ENCODE results near the gene PIK3R5.
"Not testable (repeated sequence)": the region's sequence is repeated elsewhere in the genome, so short reads cannot be mapped to it uniquely, and the experiment has no call there.

The PIK3R5 gene

DNA sequence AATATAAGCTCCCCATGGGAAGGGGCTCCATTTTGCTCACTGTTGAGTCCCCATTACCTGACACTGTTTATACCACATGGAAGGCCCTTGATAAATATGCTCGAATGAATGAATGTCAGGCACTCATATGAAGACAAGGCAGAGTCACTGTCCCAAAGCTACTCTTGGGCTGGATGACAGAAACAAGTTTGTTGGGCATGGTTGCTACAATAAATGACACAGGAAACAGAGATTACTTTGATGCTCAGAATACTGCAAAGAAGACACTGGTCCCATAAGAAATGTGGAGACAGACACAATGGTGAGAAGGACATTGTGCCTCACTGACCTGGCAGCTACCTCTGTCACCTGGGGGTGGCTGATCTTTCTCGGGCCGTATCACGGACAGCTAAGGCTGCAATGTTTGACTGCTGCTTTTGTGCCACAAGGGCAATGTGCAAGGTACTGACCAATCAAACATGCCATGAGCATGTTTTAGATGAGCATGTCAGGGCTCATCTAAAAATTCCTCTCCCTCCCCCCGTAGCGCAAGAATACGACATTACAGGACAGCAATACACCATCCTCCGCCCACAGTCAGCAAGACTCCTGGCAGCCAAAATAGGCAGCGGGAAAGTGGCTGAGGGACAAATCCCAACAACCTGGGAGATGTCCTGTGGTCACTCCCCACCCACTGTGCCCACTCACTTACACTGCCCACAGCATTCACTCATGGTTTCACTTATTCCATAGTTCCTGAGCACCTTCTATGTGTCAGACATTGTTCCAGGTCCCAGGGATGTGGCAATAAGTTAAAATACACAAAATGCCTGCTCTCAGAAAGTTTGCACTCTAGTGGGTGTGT, 103.1 kb downstream of the PIK3R5 start:
- no peak for DNase-seq (ENCODE audit: low read depth in 2 of 2, low spot score in 1 of 2)

GRCh38 chr17:8861495-8862181, 103.9 kb downstream of the PIK3R5 start:
- no peak for DNase-seq (ENCODE audit: low read depth in 2 of 2, low spot score in 1 of 2)

DNA sequence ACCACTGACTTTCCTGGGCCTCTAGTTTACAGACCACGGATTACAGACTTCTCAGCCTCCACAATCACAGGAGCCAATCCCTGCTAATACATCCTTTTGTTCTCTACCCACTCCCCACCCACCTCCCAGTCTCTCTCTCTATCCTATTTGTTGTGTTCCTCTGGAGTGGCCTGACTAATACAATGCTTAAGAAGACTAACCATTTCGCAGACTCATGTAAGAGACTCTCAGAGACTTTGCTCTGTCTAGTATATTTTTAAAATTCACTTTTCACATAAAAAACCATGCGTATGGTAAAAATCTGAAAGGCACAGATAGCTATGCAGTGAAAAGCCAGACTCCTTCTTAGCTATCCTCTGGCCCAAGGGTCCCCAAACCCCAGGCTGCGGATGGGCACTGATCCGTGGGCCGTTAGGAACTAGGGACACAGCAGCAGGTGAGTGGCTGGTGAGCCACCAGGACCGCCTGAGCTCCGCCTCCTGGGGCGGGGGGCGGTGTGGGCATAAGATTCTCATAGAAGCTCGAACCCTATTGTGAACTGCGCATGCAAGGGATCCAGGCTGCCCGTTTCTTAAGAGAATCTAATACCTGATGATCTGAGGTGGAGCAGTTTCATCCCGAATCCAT, 105.6 kb downstream of the PIK3R5 start:
- DNase-seq (ENCODE audit: low read depth in 2 of 2, low spot score in 1 of 2): no peak

DNA sequence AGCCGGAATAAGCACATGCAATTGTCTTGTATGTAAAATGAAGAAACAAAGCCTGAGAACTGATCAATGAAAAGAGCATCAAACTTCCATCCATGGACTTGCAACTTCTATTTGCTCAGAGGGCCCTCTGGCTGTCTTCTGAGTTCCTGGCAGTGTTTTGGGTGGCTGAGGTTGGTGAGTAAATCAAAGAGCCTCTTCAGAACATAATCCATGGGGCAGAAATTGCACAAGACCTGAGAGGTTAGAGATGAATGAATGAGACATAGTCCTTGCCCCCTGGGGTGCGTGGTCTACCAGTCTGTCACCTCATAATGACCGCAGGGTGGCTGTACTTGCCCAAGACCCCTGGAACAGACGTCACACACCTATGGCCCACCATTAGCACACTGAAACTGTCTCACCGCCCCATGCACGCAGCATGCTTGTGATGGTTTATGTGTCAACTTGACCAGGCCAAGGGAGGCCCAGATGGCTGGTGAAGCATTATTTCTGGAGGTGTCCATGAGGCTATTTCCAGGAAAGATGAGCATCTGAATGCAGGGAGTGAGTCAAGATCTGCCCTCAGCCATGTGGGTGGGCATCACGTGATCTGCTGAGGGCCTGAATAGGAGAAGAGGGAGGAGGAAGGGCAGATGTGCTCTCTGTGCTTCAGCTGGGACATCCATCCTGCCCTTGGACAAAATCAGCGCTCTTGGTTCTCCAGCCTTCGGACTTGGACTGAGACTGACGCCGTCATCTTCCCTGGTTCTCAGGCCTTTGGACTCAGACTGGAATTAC, 106.3 kb downstream of the PIK3R5 start:
- DNase-seq (ENCODE audit: low read depth in 2 of 2, low spot score in 1 of 2): no peak

- DNase-seq (ENCODE audit: low read depth in 2 of 2, low spot score in 1 of 2): no peak
Observed at GRCh38 chr17:8857919-8858318, 107.6 kb downstream of the PIK3R5 start.

GRCh38 chr17:8856869-8857575, 108.5 kb downstream of the PIK3R5 start:
- no peak for DNase-seq (ENCODE audit: low read depth in 2 of 2, low spot score in 1 of 2)

DNA sequence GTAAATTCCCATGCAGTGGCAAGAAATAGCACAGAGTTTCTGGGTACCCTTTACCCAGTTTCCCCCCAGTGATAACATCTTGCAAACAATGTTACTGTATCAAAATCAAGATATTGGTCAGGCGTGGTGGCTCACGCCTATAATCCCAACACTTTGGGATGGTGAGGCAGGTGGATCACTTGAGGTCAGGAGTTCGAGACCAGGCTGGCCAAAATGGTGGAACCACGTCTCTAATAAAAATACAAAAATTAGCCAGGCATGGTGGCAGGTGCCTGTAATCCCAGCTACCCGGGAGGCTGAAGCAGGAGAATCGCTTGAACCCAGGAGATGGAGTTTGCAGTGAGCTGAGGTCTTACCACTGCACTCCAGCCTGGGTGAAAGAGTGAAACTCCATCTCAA, 109.3 kb downstream of the PIK3R5 start:
- not testable (repeated sequence) for DNase-seq (ENCODE audit: low read depth in 2 of 2, low spot score in 1 of 2)

DNA sequence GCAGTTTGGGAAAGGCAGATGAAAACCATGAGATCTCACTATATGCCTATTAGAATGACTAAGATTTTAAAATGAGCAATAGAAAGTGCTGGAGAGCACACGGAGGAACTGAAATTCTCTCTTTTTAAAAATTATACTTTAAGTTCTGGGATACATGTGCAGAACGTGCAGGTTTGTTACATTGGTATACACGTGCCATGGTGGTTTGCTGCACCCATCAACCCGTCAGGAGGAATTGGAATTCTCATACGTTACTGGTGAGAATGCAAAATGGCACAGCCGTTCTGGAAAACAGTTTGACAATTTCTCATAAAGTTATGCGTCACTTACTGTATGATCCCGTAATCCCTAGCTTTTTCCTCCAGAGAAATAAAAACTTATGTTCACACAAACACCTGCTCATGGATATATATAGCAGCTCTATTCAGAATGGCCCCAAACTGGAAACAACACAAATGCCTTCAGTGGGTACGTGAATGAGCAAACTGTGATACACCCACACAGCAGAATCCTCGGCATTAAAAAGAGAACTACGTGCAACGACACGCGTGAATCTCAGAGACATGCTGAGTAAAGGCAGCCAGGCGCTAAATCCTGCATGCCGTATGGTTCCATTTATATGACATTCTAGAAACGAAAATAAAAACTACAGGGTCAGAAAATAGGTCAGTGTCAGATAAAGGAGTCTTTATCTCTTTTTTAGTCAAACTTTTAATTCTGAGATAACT, 109.9 kb downstream of the PIK3R5 start:
- DNase-seq (ENCODE audit: low read depth in 2 of 2, low spot score in 1 of 2): no peak

- DNase-seq (ENCODE audit: low read depth in 2 of 2, low spot score in 1 of 2): no peak
Observed at GRCh38 chr17:8851600-8851999, 113.9 kb downstream of the PIK3R5 start.

GRCh38 chr17:8849311-8850041, 116.0 kb downstream of the PIK3R5 start:
- DNase-seq (ENCODE audit: low read depth in 2 of 2, low spot score in 1 of 2): no peak

GRCh38 chr17:8847891-8848290, 117.6 kb downstream of the PIK3R5 start:
- DNase-seq (ENCODE audit: low read depth in 2 of 2, low spot score in 1 of 2): no peak

DNA sequence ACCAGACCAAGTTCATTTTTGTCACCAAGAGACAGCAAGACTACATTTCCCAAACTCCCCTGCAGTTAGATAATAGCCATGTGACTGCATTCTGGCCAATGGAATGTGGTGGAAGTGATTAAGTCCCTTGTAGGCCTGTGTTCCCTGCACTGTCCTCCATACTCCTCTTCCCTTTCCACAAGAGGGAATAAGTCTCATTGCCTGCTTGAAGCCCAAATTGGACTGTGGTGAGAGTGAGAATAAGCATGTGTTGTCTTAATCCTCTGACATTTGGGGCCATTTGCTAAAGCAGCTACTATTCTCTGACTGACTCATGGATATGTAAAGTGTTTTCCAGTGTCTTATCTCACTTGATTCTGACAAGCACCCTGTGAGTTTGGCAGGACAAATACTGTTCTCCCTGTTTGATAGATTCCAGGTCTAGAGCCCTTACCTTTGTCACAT, 118.7 kb downstream of the PIK3R5 start:
- DNase-seq (ENCODE audit: low read depth in 2 of 2, low spot score in 1 of 2): no peak

DNA sequence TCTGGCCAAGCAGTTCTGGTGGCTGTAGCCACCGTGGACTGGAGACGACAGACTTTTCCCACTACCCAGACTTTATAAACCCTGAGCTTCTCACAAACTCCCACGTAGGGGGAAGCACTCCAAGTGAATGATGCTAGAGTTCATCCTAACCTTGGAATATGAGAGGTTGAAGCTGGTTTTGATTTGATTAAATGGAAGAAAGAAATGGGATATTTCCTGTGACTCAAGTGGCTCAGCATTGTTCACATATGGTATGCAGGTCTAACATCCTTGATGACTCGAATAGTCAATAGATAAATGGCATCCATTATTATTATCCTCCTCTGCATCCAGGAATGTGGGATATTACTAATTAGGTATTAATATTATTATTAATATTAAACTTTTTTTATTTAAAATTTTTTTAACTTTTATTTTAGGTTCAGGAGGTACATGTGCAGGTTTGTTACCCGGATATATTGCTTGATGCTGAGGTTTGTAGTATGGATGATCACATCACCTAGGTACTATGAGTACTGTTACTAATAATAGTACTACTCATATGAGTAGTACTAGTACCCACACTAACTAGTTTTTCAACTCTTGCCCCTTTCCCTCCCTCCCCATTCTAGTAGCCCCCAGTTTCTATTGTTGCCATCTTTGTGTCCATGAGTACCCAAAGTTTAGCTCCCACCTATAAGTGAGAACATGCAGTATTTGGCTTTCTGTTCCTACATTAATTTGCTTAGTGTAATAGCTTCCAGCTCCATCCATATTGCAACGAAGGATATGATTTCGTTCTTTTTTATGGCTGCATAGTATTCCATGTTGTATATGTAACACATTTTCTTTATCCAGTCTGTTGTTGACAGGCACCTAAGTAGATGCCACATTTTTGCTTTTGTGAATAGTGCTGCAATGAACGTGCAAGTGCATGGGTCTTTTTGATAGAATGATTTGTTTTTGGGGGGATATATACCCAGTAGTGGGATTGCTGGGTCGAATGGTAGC, 121.0 kb downstream of the PIK3R5 start:
- no peak for DNase-seq (ENCODE audit: low read depth in 2 of 2, low spot score in 1 of 2)

DNA sequence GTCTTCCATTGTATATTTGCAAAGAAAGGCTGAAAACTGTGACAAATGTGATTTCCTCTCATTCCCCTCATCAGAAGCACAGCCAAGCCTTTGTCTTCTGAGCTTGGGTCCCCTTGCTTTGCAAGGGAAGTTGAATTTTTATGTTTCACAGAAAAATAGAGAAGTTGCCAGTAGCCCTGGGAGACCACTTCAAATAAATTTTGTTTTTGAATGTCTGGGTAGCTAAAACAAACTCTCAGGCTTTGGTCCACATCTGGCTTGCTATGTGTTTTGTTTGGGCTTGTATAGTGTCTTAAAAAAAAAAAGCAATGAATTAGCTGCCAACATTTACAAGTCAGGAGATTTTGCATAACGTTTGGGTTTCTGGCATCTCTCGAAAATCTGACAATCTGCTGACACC, 122.2 kb downstream of the PIK3R5 start:
- DNase-seq (ENCODE audit: low read depth in 2 of 2, low spot score in 1 of 2): no peak

- DNase-seq (ENCODE audit: low read depth in 2 of 2, low spot score in 1 of 2): no peak
Observed at GRCh38 chr17:8841844-8842243, 123.7 kb downstream of the PIK3R5 start.

DNA sequence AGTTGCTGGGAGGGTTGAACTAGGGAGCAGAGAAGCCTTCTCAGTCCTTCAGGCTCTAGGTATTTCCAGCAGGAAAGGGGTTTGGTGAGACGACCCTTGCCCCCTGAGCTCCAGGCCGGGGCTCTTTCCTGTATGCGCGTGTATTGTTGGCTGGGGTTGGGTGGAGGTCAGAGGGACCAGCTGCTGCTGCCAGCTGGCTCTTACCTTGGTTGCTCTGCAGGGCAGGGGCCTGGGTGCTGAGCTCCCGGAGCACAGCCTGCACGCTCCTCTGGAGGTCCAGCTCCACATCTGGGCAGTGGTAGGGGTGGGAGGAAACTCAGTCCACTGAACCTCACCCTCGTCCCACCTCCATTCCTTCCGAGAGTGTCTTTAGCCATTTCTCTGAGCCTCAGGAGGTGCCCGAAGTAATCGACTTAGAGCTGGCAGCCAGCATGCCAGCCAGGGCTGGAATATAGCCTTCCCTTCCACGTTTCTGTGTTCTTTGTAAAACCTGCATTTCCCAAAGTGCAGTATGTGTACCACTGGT, 126.0 kb downstream of the PIK3R5 start:
- DNase-seq (ENCODE audit: low read depth in 2 of 2, low spot score in 1 of 2): no peak

- no peak for DNase-seq (ENCODE audit: low read depth in 2 of 2, low spot score in 1 of 2)
Observed at GRCh38 chr17:8838551-8839095, 126.9 kb downstream of the PIK3R5 start.

Data from stimulated activated CD8-positive, alpha-beta memory T cell treated with anti-CD3 and anti-CD28 coated beads, Interleukin-4, amount 100 ng/mL, for 1 hour (primary cell).